ENCODE measurements around the gene PRF1.

DNA sequence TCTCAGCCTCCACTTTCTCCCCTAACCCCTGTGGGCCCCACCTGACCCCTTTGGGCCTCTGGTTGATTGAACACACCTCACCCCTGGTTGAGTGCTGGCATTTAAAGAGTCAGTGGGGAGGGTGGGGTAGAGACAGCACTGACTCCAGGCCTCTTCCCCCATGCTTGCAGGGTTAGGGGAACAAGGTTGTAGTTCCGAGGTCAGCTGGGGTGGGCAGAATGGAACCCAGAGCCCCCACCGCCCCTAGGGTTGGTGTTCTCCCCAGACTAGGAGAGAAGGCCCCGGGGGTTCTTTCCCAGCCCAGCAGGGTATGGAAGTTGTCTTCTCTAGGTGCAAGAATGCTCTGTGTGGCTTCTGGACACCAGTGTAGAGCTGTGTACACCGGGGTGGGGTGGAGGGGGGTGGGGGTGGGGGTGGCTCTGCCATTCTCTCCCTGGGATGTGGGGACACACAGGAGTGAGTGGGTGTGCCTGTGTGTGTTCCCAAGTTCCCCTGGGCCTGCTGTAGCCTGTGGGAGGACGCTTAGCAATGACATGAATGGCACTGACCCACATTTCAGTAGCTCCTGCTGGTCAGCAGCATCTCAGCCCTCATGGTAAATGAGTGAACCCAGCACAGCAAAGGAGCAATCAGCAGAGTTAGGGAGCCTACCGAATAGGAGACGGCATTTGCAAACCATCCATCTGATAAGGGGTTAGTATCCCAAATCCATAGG, 33.6 kb downstream of the PRF1 start:
- TF ChIP-seq CTCF (IDR thresholded peaks at IDR 0.05): no peak
- TF ChIP-seq POLR2A (IDR thresholded peaks at IDR 0.05): no peak
